Measurements from ENCODE around the gene WAPL.

Gene WAPL

DNA sequence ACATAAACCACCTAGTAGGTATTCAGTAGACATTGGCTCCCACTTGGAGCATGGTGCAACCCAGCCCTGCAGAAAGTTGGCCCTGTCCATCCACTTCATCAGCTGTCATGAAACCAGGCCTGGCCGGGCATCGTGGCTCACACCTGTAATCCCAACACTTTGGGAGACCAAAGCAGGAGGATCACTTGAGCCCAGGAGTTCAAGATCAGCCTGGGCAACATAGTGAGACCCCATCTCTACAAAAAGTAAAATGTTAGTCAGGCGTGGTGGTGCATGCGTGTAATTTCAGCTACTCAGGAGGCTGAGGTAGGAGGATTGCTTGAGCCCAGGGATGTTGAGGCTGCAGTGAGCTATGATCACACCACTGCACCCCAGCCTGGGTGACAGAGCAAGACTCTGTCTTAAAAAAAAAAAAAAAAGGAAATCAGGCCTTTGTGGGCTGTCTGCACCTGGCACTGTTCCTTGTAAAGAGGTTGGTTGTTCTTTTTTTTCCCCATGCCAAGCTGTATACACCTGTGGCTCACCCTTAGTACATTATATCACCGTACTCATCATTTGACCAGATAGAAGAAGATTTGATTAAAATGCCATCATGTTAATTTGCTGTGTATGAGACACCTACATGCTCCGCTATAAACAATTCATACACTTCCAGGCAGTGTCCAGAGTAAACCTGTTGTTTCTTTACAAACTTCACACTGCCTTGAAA lies 109.6 kb downstream of the WAPL start:
- no peak for DNase-seq (ENCODE audit: low read depth)

DNA sequence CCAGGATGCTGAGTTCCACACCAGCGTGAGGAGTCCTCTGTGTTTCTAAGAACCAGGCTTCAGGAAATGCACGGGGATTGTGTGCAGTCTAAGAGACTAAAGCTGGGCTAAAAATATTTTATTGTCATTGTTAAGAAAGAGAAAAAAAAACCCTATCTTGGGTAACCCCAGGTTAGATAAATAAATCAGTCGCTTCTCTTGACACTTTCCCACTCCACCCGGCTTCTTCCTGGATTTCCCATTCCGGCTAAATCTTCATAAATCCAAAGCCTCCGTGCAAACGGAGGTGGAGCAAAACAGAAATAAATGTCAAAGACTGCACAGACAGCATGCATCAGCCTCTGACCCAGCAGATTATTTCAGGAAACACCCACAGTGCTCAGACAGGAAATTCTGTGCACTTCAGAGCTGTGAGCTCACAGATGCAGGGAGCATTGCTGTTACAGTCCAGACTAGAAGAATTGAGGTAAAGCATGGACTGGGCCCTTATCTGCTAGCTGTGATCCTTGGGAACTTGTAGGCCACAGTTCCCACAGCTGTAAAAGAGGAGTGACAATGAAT lies 110.2 kb downstream of the WAPL start:
- DNase-seq (ENCODE audit: low read depth), result peak; percentile 94

DNA sequence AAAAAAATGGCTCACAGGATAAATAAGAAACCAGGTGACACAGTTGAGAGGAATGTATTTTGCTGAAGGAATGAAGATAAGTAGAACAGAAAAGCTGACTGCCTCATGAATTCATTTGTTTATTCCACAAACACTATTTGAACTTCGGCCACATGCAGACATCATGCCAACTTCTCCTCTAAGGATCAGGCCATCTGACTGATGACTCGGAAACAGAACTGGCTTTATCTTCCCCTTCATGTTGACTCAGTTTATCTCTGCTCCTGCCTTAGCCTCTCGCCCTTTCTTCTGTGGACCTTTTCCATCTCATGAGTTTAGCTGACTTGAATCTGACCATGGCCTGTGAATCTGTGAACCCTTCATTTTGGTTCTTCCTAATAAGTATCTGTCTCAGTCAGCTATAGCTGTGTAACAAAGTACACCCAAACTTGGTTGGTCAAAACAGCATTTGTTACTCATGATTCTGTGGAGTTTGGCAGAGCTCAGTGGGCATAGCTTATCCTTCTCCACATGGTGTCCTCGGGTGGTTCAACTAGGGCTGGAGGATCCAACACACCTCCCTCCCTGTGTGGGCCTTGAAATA lies 111.0 kb downstream of the WAPL start:
- DNase-seq (ENCODE audit: low read depth), result peak; percentile 95

DNA sequence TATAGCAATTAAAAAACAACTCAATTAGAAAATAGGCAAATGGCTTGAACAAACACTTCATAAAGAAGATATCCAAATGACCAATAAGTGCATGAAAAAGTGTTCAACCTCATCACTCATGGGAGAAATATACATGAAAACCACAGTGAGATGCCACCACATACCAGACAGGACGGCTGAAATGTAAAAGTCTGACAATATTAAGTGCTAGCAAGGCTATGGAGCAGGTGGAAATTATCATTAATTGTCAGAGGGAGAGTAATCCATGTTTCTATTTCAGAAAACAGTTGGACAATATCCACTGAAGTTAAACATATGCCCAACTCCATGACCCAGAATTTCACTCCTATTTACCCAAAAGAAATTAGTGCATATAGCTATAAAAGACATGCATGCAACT lies 112.4 kb downstream of the WAPL start:
- no peak for DNase-seq (ENCODE audit: low read depth)

DNA sequence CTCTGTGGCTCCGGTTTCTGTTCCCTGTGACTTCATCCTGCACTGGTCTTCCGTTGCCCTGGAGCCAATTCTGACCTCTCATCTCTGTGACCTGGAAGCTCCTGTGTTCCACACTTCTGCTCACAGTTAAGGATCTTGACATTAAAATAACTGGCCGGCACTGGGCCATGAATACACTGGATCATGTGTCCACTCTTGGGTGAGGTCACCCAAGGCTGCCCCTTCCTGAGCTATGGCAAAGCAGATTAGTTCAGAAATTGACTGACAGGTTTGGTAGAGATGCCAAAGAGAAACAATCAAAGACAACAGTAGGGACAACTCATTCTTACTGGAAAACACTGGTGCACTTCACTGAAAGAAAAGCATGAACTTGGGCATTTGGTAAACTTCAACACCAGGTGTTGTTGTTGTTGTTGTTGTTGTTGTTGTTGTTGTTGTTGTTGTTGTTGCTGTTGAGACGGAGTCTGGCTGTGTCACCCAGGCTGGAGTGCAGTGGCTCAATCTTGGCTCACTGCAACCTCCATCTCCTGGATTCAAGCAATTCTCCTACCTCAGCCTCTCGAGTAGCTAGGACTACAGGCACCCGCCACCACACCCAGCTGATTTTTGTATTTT lies 118.3 kb downstream of the WAPL start:
- no peak for DNase-seq (ENCODE audit: low read depth)

DNA sequence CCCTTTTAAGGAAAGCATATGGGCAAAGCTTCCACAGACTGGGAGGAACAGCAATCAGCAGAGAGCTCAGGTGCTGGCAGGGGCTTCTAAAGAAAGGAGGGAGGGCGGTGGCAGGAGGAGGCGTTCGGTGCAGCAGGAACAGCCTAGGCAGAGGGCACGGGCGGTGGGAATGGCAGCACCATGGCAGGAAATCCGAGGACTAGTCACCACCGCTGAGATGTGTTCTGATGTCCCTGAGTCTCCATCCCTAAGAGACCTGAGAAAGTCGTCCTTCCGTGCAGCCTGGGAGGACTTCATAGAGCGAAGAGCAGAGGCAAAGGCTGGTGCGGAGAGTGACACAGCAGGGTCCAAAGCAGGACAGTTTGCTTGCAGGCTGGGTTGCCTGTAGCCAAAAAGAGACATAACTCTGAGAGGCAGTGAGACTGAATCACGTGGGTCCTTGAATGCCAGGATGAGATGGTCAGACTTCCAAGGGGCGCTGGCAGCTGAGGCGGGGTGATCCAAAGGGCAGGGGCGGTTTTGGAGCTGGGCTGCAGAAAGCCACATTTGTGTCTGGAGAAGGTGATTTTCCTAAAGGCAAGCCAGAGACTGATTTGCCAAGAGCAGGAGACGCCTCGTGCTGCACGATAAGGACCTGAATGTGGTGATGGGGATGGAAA lies 119.2 kb downstream of the WAPL start:
- peak; percentile 29 for DNase-seq (ENCODE audit: low read depth)

DNA sequence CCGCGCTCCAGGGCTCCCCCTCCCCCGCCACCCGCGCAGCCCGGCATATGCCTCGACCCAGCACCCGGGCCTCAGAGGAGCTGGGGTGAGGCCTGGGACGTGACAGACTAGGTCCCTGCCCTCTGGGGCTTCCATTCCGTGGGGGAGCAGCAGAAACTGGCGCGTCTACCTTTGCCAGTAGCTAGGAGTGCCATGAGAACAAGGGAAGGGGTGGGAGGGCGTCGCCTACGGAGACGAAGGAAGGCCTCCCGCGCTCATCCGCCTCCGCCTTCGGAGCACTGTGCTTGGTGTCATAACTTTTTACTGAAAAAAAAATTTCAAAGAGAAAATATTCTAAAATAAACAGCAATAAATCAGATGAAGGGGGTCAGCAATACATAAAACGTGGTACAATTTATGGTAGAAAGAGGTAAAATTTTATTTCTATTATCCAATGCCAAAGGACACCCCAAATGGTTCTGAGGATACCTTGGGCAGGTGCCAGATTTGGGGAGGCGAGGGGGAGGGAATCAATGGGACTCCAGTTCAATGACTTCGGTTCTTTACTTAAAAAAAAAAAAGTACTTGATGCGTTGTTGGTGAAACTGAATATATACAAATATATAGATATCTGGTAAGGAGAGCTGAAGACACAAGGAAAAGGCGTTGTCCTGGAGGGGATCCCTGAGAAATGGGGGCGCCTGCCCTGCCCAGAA lies 119.9 kb downstream of the WAPL start:
- peak; percentile 39 for DNase-seq (ENCODE audit: low read depth)

DNA sequence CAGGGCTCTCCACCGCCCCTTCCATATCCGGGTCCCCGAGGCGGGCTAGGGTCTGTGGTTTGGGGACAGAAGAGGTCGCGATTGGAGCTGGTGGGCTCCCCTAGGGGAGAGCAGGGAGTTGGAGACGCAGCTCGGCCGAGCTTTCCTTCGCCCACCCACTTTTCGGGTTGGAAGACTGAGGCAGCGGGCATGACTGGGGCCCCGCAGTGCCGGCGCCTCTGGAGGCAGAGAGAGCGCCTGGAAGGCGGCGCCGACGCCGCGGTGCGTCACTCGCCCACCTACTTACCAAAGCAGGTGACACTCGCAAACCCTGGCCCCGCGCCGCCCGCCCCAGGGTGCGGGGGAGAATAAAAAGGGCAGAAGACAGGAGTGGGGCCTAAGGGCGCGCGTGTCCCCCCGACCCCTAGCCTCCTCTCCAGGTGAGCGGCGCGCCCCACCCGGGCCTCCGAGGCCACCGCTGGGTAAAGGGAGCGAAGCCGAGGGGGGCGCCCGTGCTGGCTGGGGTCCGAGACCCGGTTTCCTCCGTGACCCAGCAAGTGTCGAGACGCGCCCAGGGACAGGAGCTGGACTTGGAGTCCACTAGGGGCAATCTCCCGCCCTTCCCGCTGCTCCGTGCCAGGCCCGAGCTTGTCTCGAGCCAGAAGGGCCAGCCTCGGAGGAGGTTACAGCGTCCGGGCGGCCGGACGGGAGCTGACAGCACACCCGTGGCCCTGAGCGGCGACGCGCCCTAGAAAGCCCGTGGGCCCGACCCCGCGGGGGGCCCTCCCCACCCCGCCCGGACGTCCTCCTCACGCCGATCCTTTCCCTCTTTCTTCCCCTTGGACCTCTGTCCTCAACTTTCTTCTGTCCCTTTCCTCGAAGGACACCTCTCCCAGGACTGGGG lies 120.6 kb downstream of the WAPL start:
- peak; percentile 31 for DNase-seq (ENCODE audit: low read depth)

DNA sequence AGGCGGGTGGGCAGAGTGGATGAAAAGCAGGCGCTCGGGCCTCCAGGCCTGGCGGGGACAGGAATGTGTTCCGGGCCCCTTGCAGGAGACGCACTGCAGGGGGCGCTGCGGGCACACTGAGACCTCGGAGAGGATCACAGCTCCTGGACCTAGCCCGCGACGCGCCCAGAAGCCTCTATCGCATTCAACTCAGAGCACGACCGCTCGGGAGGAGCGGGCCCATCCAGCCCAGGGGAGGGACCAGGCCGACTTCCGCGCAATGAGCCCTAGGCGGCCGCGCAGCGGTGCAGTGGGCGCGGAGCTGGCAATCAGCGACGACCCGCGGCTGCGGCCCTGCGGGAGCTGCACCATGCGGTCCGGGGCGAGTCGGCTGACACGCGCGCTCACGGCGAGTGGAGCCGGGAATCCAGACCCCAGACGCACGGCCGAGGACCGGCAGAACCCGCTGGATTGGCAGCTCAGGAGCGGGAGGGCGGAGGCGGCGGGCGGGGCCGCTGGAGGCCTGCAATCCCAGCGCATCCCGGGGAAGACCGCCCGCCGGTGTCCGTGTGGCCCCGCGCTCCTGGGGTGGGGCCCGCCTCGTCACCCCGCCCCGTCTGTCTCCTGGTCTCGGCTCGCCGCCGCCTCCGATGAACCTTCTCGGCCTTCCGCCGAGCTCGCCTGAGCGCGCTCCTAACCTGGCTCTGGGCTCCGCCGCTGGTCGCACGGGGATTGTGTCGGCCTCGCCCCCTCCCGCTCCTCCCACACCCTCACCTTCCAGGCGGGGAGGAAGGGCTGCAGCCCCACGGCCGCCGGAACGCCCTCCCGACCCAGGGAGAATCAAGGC lies 121.5 kb downstream of the WAPL start:
- DNase-seq (ENCODE audit: low read depth), result peak; percentile 97

DNA sequence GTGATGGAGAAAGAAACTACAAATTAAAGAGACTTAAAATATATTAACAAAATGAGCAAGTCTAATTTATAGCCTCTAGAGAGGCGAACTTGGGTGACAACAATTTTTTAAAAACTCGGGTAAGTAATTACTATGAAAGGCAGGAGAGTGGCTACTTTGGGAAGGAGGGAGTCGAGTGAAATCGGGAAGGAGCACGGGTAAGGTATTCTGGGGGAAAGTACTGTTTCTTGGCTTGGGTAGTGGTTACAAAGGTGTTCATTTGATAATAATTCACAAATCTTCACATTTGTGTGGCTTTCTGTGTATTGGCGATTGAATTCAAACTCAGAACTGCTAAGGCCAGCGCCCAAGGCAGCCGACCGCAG lies 122.1 kb downstream of the WAPL start:
- DNase-seq (ENCODE audit: low read depth), result no peak

DNA sequence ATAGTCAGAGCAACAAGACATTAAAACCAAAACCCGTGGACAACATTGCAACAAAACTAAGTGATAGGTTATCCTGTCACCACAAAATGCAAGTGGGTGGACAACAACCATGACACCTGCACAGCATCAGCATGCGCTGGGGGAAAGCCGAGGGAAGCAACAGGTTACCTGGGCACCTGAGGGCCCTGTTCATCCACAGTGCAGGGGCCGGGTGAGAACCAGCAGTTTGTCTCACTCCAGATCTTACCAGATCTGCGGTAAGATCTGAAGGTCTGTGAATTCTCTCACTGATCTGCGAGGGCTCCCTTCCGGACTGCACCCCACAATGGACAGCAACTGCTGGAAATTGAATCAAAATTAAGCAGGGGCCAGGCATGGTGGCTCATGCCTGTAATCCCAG lies 124.5 kb downstream of the WAPL start:
- no peak for DNase-seq (ENCODE audit: low read depth)

DNA sequence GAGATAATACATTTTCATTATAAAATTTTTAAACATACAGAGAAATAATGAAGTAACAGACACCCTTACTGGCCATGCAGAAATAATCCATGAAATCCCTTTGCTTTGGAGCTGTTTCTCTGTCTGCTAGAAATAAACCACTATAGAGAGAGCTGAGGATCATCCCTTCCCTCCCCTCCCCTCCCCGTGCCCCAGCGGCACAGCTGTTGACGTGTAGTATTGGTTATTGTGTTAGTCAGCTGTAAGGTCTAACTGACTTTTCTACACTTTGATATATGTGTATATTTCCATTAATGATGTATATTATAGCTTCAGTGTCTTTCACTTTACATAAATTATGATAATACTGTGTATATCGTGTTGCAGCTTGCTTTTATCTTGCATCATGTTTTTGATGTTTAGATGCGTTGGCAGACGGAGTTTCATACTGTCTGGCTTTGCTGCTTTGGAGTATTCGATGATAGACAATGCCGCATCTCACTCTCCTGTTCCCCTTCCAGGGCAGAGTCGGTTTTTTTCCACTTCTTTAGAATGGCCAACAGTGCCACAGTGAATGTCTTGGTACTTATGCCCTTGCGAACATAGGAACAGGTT lies 127.6 kb downstream of the WAPL start:
- no peak for DNase-seq (ENCODE audit: low read depth)

DNA sequence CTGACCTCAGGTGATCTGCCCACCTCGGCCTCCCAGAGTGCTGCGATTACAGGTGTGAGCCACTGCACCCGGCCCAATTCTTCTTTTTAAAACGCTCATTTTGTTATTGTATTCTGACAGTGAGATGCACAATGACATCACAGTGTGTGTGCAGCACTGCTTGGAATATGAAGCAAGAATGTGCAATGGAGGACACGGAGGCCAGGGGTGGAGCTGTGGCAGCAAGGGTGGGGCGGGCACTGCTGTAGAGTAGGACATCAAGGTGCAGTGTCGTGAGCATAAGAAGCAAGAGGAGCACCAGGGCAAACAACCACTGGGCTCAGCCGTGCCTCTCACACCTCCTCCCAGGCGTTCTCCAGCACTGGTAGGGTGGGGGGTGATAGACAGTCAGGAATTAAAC lies 128.2 kb downstream of the WAPL start:
- DNase-seq (ENCODE audit: low read depth), result peak; percentile 10

DNA sequence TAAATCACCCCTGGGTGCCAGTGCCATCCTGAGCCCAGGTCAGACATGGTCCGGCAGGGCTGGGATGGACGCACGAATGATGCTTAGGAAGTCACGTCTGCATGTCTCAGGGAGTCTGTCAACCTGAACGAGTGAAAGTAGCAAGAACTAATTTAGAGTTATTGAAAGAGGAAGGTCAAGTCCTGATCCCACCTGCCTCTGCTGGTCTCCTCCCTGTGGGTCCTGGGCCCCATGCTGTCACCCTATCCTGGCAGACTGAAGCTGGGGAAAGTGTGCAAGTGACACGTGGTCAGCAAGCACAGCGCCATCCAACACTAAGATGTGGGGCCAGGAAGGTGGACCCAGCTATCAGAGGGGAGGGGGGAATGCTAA lies 128.9 kb downstream of the WAPL start:
- DNase-seq (ENCODE audit: low read depth), result no peak

DNA sequence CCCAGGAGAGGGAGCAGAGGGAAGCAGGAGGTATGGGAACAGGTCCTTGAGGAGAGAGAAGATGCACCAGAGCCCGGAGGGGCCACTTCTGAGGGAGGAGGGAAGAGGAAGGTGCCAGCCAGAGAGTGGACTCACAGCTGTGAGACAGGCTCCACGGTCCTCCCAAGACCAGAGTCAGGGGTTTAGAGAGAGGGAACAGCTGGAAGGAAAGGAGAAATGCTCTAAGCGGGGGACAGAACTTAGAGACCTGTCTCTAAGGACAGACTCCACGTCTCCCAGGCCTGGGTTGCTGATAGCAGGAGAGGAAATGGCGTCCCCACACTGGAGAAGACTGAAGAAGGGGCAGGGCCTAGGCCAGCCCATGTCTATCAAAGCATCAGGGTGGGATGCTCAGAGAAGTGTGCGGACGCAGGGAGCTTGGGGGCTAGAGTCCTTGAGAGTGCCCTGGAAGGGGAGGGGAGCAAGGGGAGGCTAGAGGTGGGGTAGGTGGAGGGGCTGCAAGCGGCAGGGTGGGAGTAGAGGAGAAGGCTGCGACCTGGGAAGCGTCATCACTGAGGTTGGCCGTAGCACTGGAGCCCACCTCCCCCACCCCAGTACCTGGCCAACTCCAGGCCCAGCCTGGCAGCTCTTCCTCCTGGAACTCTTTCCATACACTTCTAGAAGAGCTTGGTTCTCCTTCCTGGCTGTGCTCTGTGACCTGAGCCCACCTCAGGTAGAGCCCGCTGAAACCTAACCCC lies 129.4 kb downstream of the WAPL start:
- no peak for DNase-seq (ENCODE audit: low read depth)

DNA sequence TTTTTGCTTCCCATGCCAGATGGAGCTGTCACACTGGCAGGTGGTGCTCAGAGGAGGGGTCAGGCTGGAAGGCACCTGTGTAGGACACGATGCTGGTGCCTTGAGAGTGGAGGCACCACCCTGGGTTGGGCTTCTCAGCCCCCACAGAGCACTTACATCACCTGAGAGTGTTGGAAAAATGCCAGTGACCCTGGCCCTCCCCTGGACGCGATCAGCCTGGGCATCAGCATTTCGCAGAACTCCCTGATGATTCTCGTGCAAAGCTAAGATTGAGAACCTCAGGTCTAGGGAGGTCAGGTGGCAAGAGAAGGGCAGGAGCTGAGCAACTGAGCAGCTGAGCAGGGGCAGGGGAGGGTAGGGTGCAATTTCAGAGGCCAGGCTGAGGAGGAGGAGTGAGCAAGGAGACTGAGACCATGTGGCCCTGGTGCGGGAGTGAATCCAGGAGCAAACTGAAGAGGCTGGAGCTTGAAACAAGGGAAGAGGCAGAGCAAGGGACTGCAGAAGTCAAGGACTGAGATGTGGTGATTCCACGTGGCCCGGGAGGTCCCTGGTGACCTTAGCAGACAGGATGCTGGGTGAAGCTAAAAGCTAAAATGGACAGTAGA lies 130.3 kb downstream of the WAPL start:
- DNase-seq (ENCODE audit: low read depth), result no peak

DNA sequence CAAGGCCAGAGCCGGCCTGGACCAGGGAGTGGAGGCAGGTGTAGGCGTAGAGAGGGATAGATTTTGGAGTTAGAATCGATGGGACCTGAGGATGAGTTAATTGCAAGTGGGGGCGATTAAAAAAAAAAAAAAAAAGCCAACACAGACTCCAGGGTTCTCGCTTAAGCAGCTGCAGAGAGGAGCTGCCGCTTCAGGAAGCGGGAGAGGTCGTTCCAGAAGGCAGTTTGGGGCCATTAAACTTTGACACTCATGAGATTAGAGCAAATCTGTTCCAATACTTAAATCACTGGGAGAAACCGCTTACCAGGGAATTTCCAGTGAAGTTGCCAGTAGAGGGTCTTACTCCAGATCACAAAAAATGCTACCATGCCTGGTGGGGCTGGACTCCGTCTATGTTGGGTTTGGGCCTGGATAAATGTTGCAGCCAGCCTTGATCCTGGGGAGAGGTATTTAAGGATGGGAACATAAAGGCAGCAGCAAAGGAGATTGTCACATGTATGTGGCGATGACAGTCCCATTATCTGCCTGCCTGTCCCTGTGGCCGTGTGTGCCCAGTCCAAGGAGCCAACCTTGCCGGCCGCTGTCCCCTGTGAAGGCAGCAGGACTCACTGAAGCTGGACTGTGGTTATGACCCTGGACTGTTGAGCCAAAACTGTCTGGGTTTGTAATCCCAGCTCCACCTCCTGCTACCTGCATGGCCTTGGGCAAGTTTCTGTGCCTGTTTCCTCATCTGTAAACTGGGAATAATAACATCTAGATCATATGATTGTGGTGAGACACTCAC lies 131.1 kb downstream of the WAPL start:
- DNase-seq (ENCODE audit: low read depth), result no peak
